H9 (cell line): ENCODE data around the gene KLHDC10. TPM values are rescaled to one million over a fixed set of nuclear protein-coding genes. Genes with fewer than 3 reads are reported as not detected.

Experiments
- DNase-seq: peaks from one replicate; pipeline ENCODE4 v3.0.0-alpha.2; 2017
- H2AFZ ChIP-seq: one replicate; pipeline ENCODE4 v1.6.1; 2013; ENCODE audit warnings: mild to moderate bottlenecking, low read length, control low read depth, moderate library complexity
- H2AK5ac ChIP-seq: 2 replicates; pipeline ENCODE4 v1.6.1; 2013; ENCODE audit warnings: low read length, control low read depth, mixed read lengths; ENCODE audit not compliant: insufficient read length
- H2BK120ac ChIP-seq: one replicate; pipeline ENCODE4 v1.6.1; 2013; ENCODE audit warnings: low read depth, mild to moderate bottlenecking, low read length, control low read depth, inconsistent platforms; ENCODE audit not compliant: poor library complexity, severe bottlenecking
- H2BK12ac ChIP-seq: 2 replicates; pipeline ENCODE4 v1.6.1; 2013; ENCODE audit warnings: low read length, control low read depth, mixed read lengths, low read depth; ENCODE audit not compliant: insufficient read length
- H2BK15ac ChIP-seq: 2 replicates; pipeline ENCODE4 v1.6.1; 2013; ENCODE audit warnings: low read depth, low read length, control low read depth
- H2BK20ac ChIP-seq: one replicate; pipeline ENCODE4 v1.6.1; 2013; ENCODE audit warnings: low read depth, mild to moderate bottlenecking, low read length, control low read depth, inconsistent platforms; ENCODE audit not compliant: poor library complexity, severe bottlenecking
- H2BK5ac ChIP-seq: 2 replicates; pipeline ENCODE4 v1.6.1; 2013; ENCODE audit warnings: low read length, control low read depth, mixed read lengths; ENCODE audit not compliant: insufficient read length
- H3K14ac ChIP-seq: 2 replicates; pipeline ENCODE4 v1.6.1; 2013; ENCODE audit warnings: low read length, control low read depth; ENCODE audit not compliant: insufficient read depth
- H3K18ac ChIP-seq: 2 replicates; pipeline ENCODE4 v1.6.1; 2013; ENCODE audit warnings: low read depth, mild to moderate bottlenecking, mixed read lengths, low read length, control low read depth; ENCODE audit not compliant: insufficient read length
- H3K23ac ChIP-seq: 2 replicates; pipeline ENCODE4 v1.6.1; 2013; ENCODE audit warnings: low read length, control low read depth, mixed read lengths, low read depth; ENCODE audit not compliant: insufficient read length
- H3K23me2 ChIP-seq: 2 replicates; pipeline ENCODE4 v1.6.1; 2013; ENCODE audit warnings: low read depth, mild to moderate bottlenecking, mixed read lengths, low read length, control low read depth; ENCODE audit not compliant: insufficient read length, poor library complexity, severe bottlenecking
- H3K27ac ChIP-seq: 2 replicates; pipeline ENCODE4 v1.5.1; 2013; ENCODE audit warnings: low read length, control low read depth, mixed read lengths, low read depth; ENCODE audit not compliant: insufficient read length
- H3K27me3 ChIP-seq: 2 replicates; pipeline ENCODE4 v1.6.1; 2013; ENCODE audit warnings: low read length, control low read depth, inconsistent platforms; ENCODE audit not compliant: insufficient read depth
- H3K4ac ChIP-seq: 2 replicates; pipeline ENCODE4 v1.6.1; 2013; ENCODE audit warnings: low read depth, mild to moderate bottlenecking, control low read depth, inconsistent platforms, low read length, moderate library complexity
- H3K4me1 ChIP-seq: 2 replicates; pipeline ENCODE4 v1.6.1; 2013; ENCODE audit warnings: low read length, control low read depth, inconsistent platforms; ENCODE audit not compliant: insufficient read depth
- H3K4me2 ChIP-seq: 2 replicates; pipeline ENCODE4 v1.6.1; 2013; ENCODE audit warnings: low read length, control low read depth, mixed read lengths; ENCODE audit not compliant: insufficient read length, insufficient read depth
- H3K56ac ChIP-seq: 2 replicates; pipeline ENCODE4 v1.6.1; 2013; ENCODE audit warnings: low read depth, mild to moderate bottlenecking, mixed read lengths, low read length, control low read depth; ENCODE audit not compliant: insufficient read length
- H3K79me1 ChIP-seq: 2 replicates; pipeline ENCODE4 v1.6.1; 2013; ENCODE audit warnings: low read depth, mild to moderate bottlenecking, moderate library complexity, low read length, control low read depth, inconsistent platforms; ENCODE audit not compliant: insufficient read depth, poor library complexity, severe bottlenecking
- H3K79me2 ChIP-seq: 2 replicates; pipeline ENCODE4 v1.6.1; 2013; ENCODE audit warnings: low read length, control low read depth, inconsistent platforms; ENCODE audit not compliant: insufficient read depth
- H3K9ac ChIP-seq: 2 replicates; pipeline ENCODE4 v1.6.1; 2013; ENCODE audit warnings: low read length, control low read depth, mixed read lengths; ENCODE audit not compliant: insufficient read length; ENCODE audit errors: extremely low read depth
- H3K9me3 ChIP-seq: one replicate; pipeline ENCODE4 v1.6.1; 2013; ENCODE audit warnings: low read depth, low read length, inconsistent platforms; ENCODE audit not compliant: control insufficient read depth
- H3T11ph ChIP-seq: one replicate; pipeline ENCODE4 v1.6.1; 2013; ENCODE audit warnings: mild to moderate bottlenecking, low read length, control low read depth, inconsistent platforms
- H4K20me1 ChIP-seq: one replicate; pipeline ENCODE4 v1.6.1; 2013; ENCODE audit not compliant: control insufficient read depth, insufficient read length, insufficient read depth
- H4K5ac ChIP-seq: 2 replicates; pipeline ENCODE4 v1.6.1; 2013; ENCODE audit warnings: low read depth, mild to moderate bottlenecking, mixed read lengths, low read length, control low read depth; ENCODE audit not compliant: insufficient read length
- H4K8ac ChIP-seq: replicated peaks from 2 replicates; pipeline ENCODE4 v1.6.1; 2013; ENCODE audit warnings: low read length, control low read depth, mixed read lengths, low read depth; ENCODE audit not compliant: insufficient read length
- H4K91ac ChIP-seq: 2 replicates; pipeline ENCODE4 v1.6.1; 2013; ENCODE audit warnings: low read depth, mild to moderate bottlenecking, moderate library complexity, mixed read lengths, low read length, control low read depth; ENCODE audit not compliant: insufficient read length
- H3K27ac Mint-ChIP-seq, 3 experiments: 2 replicates in 2 of 3; 3 replicates in 1 of 3; pipeline ENCODE4 v1.8.0; 2020 to 2021; ENCODE audit warnings: mixed read lengths in 3 of 3, mild to moderate bottlenecking in 1 of 3, moderate library complexity in 1 of 3
- H3K27me3 Mint-ChIP-seq: 2 replicates; pipeline ENCODE4 v1.8.0; 2021; ENCODE audit warnings: low read depth, mild to moderate bottlenecking, moderate library complexity, mixed read lengths
- H3K36me3 Mint-ChIP-seq, 3 experiments: 2 replicates in 2 of 3; 3 replicates in 1 of 3; pipeline ENCODE4 v1.8.0; 2020 to 2021; ENCODE audit warnings: low read depth in 3 of 3, mixed read lengths in 3 of 3; ENCODE audit not compliant: insufficient read depth in 1 of 3
- H3K4me1 Mint-ChIP-seq, 2 experiments: 2 replicates each; pipeline ENCODE4 v1.8.0; 2020; ENCODE audit warnings: mixed read lengths in 2 of 2
- H3K4me3 Mint-ChIP-seq, 2 experiments: 2 replicates in 1 of 2; 3 replicates in 1 of 2; pipeline ENCODE4 v1.8.0; 2020 to 2021; ENCODE audit warnings: mild to moderate bottlenecking in 2 of 2, mixed read lengths in 2 of 2, moderate library complexity in 1 of 2
- H3K9me3 Mint-ChIP-seq, 2 experiments: 2 replicates in 1 of 2; 3 replicates in 1 of 2; pipeline ENCODE4 v1.8.0; 2020; ENCODE audit warnings: mild to moderate bottlenecking in 2 of 2, mixed read lengths in 2 of 2, moderate library complexity in 1 of 2
- CTCF ChIP-seq: fragments of 200-600 bp; sonication (generic); conservative IDR thresholded peaks from 3 replicates; pipeline ENCODE4 v1.8.0; 2021; ENCODE audit warnings: antibody characterized with exemption, mild to moderate bottlenecking
- WGBS: extraction: QIAGEN DNeasy Blood & Tissue Kit; methylation state at CpG from one replicate; pipeline ENCODE4 v1.1.7; 2013; ENCODE audit warnings: missing lambda C conversion rate, low lambda C conversion rate, mixed read lengths; ENCODE audit not compliant: insufficient read length; ENCODE audit errors: extremely low coverage; 5-methylcytosine and 5-hydroxymethylcytosine counted together
- total RNA-seq: library from RNA; stranded (reverse); gene quantifications from 2 replicates; pipeline ENCODE4 v1.2.1, GENCODE V29; 2021

Gene KLHDC10
- total RNA-seq, 1 experiment from 2014 or later, result 17.3 TPM

- TF ChIP-seq CTCF, result no peak
- H4K5ac ChIP-seq, result no peak overlapping the region
- H3K27ac ChIP-seq, result no peak overlapping the region
- H3K4ac ChIP-seq, result no peak overlapping the region
- no peaks in the 10 kb centered on the region for H3K9me3 ChIP-seq
- H2BK20ac ChIP-seq, result no peak overlapping the region
- no peaks in the 10 kb centered on the region for H4K20me1 ChIP-seq
- H3K18ac ChIP-seq, result no peak overlapping the region
- H2BK15ac ChIP-seq, result no peak overlapping the region
- no peak overlapping the region for H2AFZ ChIP-seq
- H3K9ac ChIP-seq, result no peak overlapping the region
- H2BK5ac ChIP-seq, result no peak overlapping the region
- no peaks in the 10 kb centered on the region for H3K27me3 ChIP-seq
- no peaks in the 10 kb centered on the region for H3K79me2 ChIP-seq
- no peaks in the 10 kb centered on the region for H3K27me3 Mint-ChIP-seq
- H3K4me2 ChIP-seq, result no peak overlapping the region
- no peak overlapping the region for H4K8ac ChIP-seq
- no peak overlapping the region for H3K23ac ChIP-seq
- DNase-seq, result no peak
- H3K23me2 ChIP-seq, result no peaks in the 10 kb centered on the region
- no peak overlapping the region for H3T11ph ChIP-seq
- peaks cover 0 to 4% of the 10 kb centered on the region in 2 experiments; a peak in 1 of 5 replicates for H3K9me3 Mint-ChIP-seq
- no peak overlapping the region for H2AK5ac ChIP-seq
- no peak overlapping the region for H2BK120ac ChIP-seq
- H3K4me1 Mint-ChIP-seq, result no peaks in the 10 kb centered on the region
- no peak overlapping the region for H2BK12ac ChIP-seq
- H3K36me3 Mint-ChIP-seq, result peaks cover 19 to 70% (median 59%) of the 10 kb centered on the region in 3 experiments; a peak in 6 of 7 replicates
- no peak overlapping the region for H4K91ac ChIP-seq
- no peak overlapping the region for H3K14ac ChIP-seq
- no CpG with 5 or more reads among the region's 5 CpGs for WGBS
- H3K4me3 Mint-ChIP-seq, result no peak overlapping the region
- H3K79me1 ChIP-seq, result no peaks in the 10 kb centered on the region
- H3K56ac ChIP-seq, result no peak overlapping the region
- no peaks in the 10 kb centered on the region for H3K4me1 ChIP-seq
- no peak overlapping the region for H3K27ac Mint-ChIP-seq
Measured at GRCh38 chr7:130162196-130162595, 91.9 kb downstream of the KLHDC10 start.
